HepG2 (cell line): ENCODE data around the gene CACNA1D. TPM values are rescaled to one million over a fixed set of nuclear protein-coding genes. Genes with fewer than 3 reads are reported as not detected.

Source experiments
- ARID3A ChIP-seq: IDR thresholded peaks from 2 replicates; pipeline ENCODE4 v1.6.1; 2012; ENCODE audit warnings: low read depth, low read length, improper control_type of control experiment
- BRD4 ChIP-seq: sonication (generic); formaldehyde crosslinking; IDR thresholded peaks from 2 replicates; pipeline ENCODE4 v1.4.0; 2020; ENCODE audit warnings: missing genetic modification reagents
- E2F5 ChIP-seq: sonication (generic); formaldehyde crosslinking; conservative IDR thresholded peaks from 2 replicates; pipeline ENCODE4 v1.4.0; 2020; ENCODE audit warnings: missing genetic modification reagents
- ELF4 ChIP-seq: sonication (generic); formaldehyde crosslinking; IDR thresholded peaks from 2 replicates; pipeline ENCODE4 v1.5.0; 2020; ENCODE audit warnings: missing genetic modification reagents, mild to moderate bottlenecking, moderate library complexity, borderline replicate concordance
- ELK4 ChIP-seq: sonication (generic); formaldehyde crosslinking; IDR thresholded peaks from 2 replicates; pipeline ENCODE4 v1.9.0; 2021; ENCODE audit warnings: missing genetic modification reagents, borderline replicate concordance
- GATAD1 ChIP-seq: IDR thresholded peaks from 2 replicates; pipeline ENCODE4 v1.6.1; 2016; ENCODE audit warnings: missing genetic modification reagents, missing compliant biosample characterization
- HNRNPL ChIP-seq: fragments of 200-400 bp; formaldehyde crosslinking; IDR thresholded peaks from 2 replicates; pipeline ENCODE4 v1.6.1; 2017; ENCODE audit warnings: mild to moderate bottlenecking, low read depth, low read length
- JUN ChIP-seq: sonication (generic); formaldehyde crosslinking; IDR thresholded peaks from 2 replicates; pipeline ENCODE4 v1.4.0; 2020; ENCODE audit warnings: mild to moderate bottlenecking, missing genetic modification reagents
- KDM6A ChIP-seq: IDR thresholded peaks from 2 replicates; pipeline ENCODE4 v1.6.1; 2016; ENCODE audit warnings: low read depth
- MTF2 ChIP-seq: sonication (generic); formaldehyde crosslinking; IDR thresholded peaks from 2 replicates; pipeline ENCODE4 v1.5.0; 2020; ENCODE audit warnings: missing genetic modification reagents, borderline replicate concordance
- NFYC ChIP-seq: IDR thresholded peaks from 2 replicates; pipeline ENCODE4 v1.6.1; 2016; ENCODE audit warnings: missing genetic modification reagents, missing compliant biosample characterization
- PAX8 ChIP-seq: sonication (generic); formaldehyde crosslinking; IDR thresholded peaks from 2 replicates; pipeline ENCODE4 v1.8.0; 2022; ENCODE audit warnings: mild to moderate bottlenecking, missing genetic modification reagents, borderline replicate concordance
- SIN3B ChIP-seq: fragments of 150-350 bp; IDR thresholded peaks from 2 replicates; pipeline ENCODE4 v1.6.1; 2014; ENCODE audit warnings: low read length
- SKI ChIP-seq: fragments of 450-650 bp; IDR thresholded peaks from one replicate; pipeline ENCODE4 v1.6.1; 2018; ENCODE audit warnings: mild to moderate bottlenecking; ENCODE audit not compliant: partially characterized antibody
- THAP9 ChIP-seq: sonication (generic); formaldehyde crosslinking; IDR thresholded peaks from 2 replicates; pipeline ENCODE4; 2020; ENCODE audit warnings: missing genetic modification reagents, mild to moderate bottlenecking, borderline replicate concordance
- ZFP36 ChIP-seq: fragments of 150-350 bp; IDR thresholded peaks from 2 replicates; pipeline ENCODE4 v1.6.1; 2018; ENCODE audit warnings: borderline replicate concordance, low read length, low read depth; ENCODE audit not compliant: partially characterized antibody
- ZFYVE20 ChIP-seq: sonication (generic); formaldehyde crosslinking; IDR thresholded peaks from 2 replicates; pipeline ENCODE4 v1.8.0; 2023; ENCODE audit warnings: low read depth, mild to moderate bottlenecking, moderate library complexity, missing genetic modification reagents, borderline replicate concordance
- ZKSCAN5 ChIP-seq: sonication (generic); formaldehyde crosslinking; IDR thresholded peaks from 2 replicates; pipeline ENCODE4 v1.5.1; 2020; ENCODE audit warnings: mild to moderate bottlenecking, missing genetic modification reagents
- ZNF138 ChIP-seq: sonication (generic); formaldehyde crosslinking; IDR thresholded peaks from 2 replicates; pipeline ENCODE4 v1.5.0; 2020; ENCODE audit warnings: mild to moderate bottlenecking, low read depth, missing genetic modification reagents
- ZNF562 ChIP-seq: sonication (generic); formaldehyde crosslinking; IDR thresholded peaks from 2 replicates; pipeline ENCODE4 v1.8.0; 2022; ENCODE audit warnings: missing genetic modification reagents, borderline replicate concordance
- ZSCAN9 ChIP-seq: IDR thresholded peaks from 2 replicates; pipeline ENCODE4 v1.6.1; 2016; ENCODE audit warnings: borderline replicate concordance
- polyA plus RNA-seq, 8 experiments: library from polyadenylated mRNA; depleted of rRNA in 3 of 8; stranded (reverse) in 7 of 8; unstranded in 1 of 8; fragments of >200 nt; fragmentation: Illumina TruSeq in 4 of 8; extraction: Trizol in 4 of 8; gene quantifications; 2 replicates each; pipeline versions ENCODE4 v1.2.1 to v1.2.3, GENCODE V29; 2011 to 2016; ENCODE audit warnings: low read depth in 4 of 8, missing spikeins in 1 of 8, mixed read lengths in 1 of 8; ENCODE audit not compliant: insufficient read depth in 1 of 8
- total RNA-seq, 5 experiments: library from RNA; depleted of rRNA; stranded (reverse); fragments of >200 nt; fragmentation: Illumina TruSeq; extraction: Trizol; gene quantifications; 2 replicates each; pipeline ENCODE4 v1.2.3, GENCODE V29; 2016; ENCODE audit warnings: low read depth in 1 of 5

Gene CACNA1D
- total and polyA plus RNA-seq, 2 of the 13 experiments (the other 11 are each of a cell fraction or from before 2014, with no cell fraction given), result 0.26 to 0.38 TPM

GRCh38 chr3:53818221-53819162, 324.1 kb downstream of the CACNA1D start (continued):
- TF ChIP-seq PAX8 (CRISPR knock-in tag), result no peak
- TF ChIP-seq ARID3A, result no peak
- peak; percentile 67; the same call in 1 of the 2 replicates for TF ChIP-seq HNRNPL
- no peak for TF ChIP-seq BRD4
- no peak for TF ChIP-seq NFYC
- TF ChIP-seq ZSCAN9 (CRISPR knock-in tag), result 0 out of 2 replicates have a peak, but pooled peaks have one; percentile 25
- TF ChIP-seq MTF2 (CRISPR knock-in tag), result no peak
- TF ChIP-seq SKI, result peak; percentile 48
- no peak for TF ChIP-seq THAP9 (CRISPR knock-in tag)
- no peak for TF ChIP-seq ELF4
- no peak for TF ChIP-seq JUN (CRISPR knock-in tag)
- TF ChIP-seq SIN3B, result no peak
- peak; percentile 54; the same call in 1 of the 2 replicates for TF ChIP-seq KDM6A (CRISPR knock-in tag)
- TF ChIP-seq ZKSCAN5 (CRISPR knock-in tag), result no peak
- no peak for TF ChIP-seq ZNF138 (CRISPR knock-in tag)
- TF ChIP-seq GATAD1 (CRISPR knock-in tag), result no peak
- no peak for TF ChIP-seq ZFYVE20 (CRISPR knock-in tag)
- TF ChIP-seq E2F5 (CRISPR knock-in tag), result no peak
- TF ChIP-seq ZNF562 (CRISPR knock-in tag), result no peak
- no peak for TF ChIP-seq ELK4 (CRISPR knock-in tag)
- no peak for TF ChIP-seq ZFP36
